ENCODE results near the gene MAGI3.

Gene MAGI3

GRCh38 chr1:113389953-113390834, at the start of gene MAGI3:
MAGI3 (plus strand) TSS chr1:113390515; CDS start chr1:113391034, 519 bp downstream.
- peak; percentile 95 for DNase-seq (ENCODE audit: low spot score)

- no peak for DNase-seq (ENCODE audit: low spot score)
Measured at GRCh38 chr1:113353580-113353979, 36.7 kb upstream of the MAGI3 start.

DNA sequence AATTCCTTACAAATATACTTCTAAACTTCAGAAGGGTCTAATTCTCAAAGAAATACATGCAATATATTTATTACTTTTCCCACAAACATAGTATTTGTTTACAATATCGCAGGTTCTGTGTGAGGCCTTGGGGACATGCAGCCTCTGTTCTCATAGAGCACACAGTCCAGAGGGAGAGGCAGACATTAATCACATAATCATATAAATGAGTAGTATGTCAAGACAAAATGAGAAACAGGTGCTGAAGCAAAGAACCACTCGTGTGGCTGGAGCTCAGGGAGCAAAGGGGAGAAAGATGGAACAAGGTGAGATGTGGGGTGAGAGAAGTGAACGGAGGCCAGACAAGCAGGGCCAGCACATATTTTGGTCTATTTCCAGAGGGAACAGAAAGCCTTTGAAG, 26.4 kb upstream of the MAGI3 start:
- DNase-seq (ENCODE audit: low spot score): no peak

GRCh38 chr1:113369040-113369439, 21.3 kb upstream of the MAGI3 start:
- no peak for DNase-seq (ENCODE audit: low spot score)

- no peak for DNase-seq (ENCODE audit: low spot score)
Measured at GRCh38 chr1:113369699-113370098, 20.6 kb upstream of the MAGI3 start.

- no peak for DNase-seq (ENCODE audit: low spot score)
Measured at GRCh38 chr1:113370868-113371267, 19.4 kb upstream of the MAGI3 start.

DNA sequence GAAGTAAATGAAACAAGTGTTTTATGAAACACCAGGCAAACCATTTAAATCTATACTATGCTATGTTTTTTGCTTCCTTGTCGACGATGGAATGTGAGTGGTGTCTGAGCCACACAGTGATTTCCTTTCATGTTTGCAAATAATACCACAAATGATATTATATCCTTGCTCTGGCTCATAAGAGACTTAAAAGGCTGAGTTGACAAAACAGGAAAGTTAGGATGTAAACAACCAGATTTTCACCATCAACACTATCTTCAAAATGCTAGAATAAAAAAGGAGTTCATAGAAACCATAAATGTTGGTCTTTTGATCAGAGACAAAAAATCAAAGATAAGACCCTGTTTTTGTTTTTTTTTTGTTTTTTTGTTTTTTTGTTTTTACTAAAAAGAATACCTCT, 17.8 kb upstream of the MAGI3 start:
- DNase-seq (ENCODE audit: low spot score): no peak

DNA sequence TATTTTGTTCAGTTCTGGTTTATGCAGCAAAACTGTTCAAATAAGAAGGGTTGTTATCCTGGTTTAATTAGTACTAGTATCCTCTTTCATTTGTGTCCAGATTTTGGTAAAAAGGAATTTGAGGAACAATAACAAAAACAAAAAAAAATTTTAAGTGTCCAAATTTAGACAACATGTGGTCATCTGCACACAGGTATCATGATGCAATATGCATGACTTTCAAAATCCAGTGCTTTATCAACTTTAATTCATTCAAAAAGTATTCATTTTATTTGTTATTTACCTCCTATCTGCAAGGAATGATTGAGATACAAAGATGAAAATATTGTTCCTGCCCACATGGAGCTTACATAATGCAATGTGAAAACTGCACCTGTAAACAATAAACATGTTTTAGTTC, 16.7 kb upstream of the MAGI3 start:
- no peak for DNase-seq (ENCODE audit: low spot score)

- DNase-seq (ENCODE audit: low spot score): no peak
Measured at GRCh38 chr1:113375878-113376277, 14.4 kb upstream of the MAGI3 start.

GRCh38 chr1:113380075-113380474, 10.2 kb upstream of the MAGI3 start:
- no peak for DNase-seq (ENCODE audit: low spot score)

DNA sequence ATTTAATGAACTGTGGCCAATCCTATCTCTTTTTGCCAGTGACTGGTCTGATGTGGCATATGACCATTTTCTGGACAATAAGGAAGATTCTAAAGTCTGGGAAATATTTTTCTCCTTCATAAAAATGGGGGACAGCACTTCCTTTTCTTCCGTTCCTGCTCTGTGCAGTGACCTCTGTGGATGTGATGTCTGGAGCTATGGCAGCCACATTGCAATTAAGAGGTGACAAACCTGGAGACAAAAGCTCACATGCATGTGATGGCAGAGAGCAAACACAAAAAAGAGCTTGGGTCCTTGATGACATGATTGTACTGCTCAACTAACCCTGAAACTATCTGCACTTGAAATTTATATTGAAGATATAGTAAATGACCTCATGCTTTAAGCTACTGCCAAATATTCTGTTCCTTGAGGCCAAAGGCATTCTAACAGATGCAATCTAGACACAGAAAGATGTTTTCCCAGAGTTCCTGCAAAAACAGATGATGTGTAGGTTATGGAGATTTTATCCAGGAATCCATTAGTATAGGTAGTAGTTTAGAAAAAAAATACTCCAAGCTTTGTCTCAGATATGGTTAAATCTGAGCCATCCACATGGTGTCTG, 2.2 kb upstream of the MAGI3 start:
- DNase-seq (ENCODE audit: low spot score): no peak

- no peak for DNase-seq (ENCODE audit: low spot score)
Measured at GRCh38 chr1:113388621-113389358, 1.5 kb upstream of the MAGI3 start.

- DNase-seq (ENCODE audit: low spot score): no peak
Measured at GRCh38 chr1:113389359-113389952, 859 bp upstream of the MAGI3 start.

DNA sequence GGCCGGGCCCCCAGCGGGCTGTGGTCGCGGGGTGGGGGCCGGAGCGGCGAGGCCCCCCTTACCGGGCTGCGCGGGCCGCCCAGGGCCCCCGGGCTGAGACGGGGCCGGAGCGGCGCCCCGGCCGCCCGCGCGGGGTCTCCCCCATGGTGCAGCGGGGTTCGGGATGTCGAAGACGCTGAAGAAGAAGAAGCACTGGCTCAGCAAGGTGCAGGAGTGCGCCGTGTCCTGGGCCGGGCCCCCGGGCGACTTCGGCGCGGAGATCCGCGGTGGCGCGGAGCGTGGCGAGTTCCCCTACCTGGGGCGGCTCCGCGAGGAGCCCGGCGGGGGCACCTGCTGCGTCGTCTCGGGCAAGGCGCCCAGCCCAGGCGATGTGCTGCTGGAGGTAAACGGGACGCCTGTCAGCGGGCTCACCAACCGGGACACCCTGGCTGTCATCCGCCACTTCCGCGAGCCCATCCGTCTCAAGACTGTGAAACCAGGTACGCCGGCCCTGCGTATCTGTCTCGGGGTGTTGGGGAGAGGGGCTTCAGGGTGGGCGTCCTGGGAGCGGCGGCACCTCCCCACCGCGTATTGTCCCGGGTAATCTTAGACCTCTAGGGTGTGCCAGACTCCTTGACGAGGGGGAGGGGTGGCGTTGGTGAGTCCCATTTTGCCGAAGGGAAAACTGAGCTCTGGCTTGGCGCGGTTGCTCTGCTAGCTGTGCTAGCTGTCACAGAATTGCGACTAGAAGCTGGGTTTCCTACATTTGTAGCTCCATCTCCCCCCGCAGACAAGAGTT, 745 bp downstream of the MAGI3 start:
- DNase-seq (ENCODE audit: low spot score): peak; percentile 17

- DNase-seq (ENCODE audit: low spot score): no peak
Measured at GRCh38 chr1:113391649-113392271, 1.4 kb downstream of the MAGI3 start.

DNA sequence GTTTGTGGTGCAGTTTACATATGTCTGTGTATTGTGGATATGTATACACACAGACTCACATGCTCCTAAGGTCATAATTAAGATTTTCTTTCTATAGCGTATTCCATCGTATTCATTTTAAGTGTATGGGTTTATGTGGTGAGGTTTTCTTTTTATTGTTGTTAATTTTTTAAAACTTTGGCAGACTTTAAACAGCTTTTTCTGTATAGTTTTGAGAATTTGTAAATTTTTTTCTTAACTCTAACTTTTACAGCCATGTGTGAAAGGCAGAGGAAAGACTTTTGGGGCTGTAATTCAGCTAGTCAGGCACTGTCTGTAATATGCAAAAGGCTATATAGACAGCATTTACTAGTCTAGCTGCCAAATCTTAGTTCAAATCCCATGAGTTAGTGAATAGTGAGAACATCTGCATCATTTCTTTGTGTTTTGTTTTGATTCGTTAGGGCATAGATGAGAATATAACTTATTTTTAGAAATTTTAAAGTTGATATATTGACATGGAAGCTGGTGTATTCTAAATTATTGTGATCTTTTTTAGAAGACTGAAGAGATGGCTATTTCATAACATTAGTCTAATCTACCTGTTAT, 2.3 kb downstream of the MAGI3 start:
- no peak for DNase-seq (ENCODE audit: low spot score)

DNA sequence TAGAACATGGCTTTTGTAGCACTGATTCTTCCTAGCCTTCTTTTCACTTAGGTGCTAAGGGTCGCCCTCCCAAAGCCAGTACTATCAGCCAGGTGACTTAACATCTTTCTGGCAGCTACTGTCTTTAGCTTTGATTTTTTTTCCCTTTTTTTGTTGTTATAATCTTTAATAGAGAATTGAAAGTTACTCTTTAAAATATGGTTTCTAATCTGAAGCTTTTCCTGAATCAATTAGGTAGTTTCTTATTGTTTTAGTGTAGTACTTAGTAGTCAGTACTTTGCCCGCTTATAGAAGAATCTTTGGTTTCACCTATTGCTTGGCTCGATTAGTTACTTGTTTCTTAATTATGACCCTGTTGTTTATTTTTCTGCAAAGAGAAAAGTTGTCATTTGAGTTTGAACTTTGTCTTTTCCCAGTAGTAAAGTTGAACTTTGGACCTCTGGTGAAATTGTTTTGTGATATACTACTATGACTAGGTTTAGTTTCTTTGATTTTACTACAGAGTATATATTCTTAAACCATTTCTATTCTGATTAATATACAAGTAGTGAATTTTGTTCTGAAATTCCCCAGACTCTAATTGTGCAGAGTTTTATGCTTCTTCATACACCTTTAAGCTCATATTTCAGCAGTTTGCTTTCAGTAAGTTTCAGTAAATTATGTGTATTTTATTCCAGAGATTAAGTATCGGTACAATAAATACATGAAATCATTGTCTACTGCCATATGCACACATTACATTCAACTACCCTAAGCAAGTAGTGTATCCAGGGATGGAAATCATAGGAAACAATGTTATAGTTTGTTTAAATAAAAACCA, 3.9 kb downstream of the MAGI3 start:
- no peak for DNase-seq (ENCODE audit: low spot score)

DNA sequence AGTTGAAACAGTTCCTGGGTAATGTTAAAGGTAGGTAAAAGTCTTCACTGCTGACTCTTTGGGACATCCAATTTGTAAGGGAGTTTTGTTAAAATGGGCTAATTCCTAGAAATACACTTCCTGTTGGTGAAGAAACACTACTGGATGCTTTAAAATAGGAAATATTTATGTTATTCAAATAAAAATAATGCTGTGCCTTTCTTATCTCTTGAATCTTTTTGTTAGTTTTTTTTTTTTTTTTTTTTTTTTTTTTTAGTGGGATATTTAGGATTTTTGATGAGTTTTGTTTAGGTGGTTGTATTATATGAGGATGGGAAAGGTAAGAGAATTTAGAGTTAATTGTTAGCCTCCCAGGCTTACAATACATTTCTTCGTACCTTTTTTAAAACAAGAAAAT, 4.5 kb downstream of the MAGI3 start:
- DNase-seq (ENCODE audit: low spot score): no peak

DNA sequence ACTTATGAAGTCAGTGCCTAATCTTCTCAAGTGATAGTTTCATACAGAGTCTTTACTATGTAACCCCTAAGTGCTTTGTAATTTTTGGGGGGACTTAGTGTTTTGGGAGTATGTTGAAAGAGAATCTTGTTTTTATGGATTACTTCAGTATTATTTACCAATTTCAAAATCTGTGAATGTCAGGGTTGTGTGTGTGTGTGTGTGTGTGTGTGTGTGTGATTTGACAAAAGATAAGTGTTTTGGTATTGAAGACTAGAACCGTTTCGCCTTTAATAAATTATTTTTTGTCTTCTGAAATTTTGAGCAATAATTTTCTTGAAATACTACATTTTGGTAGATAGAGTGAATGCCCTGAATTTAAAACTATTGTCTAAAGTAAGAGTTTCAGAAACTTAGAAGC, 5.8 kb downstream of the MAGI3 start:
- no peak for DNase-seq (ENCODE audit: low spot score)

GRCh38 chr1:113396585-113396984, 6.3 kb downstream of the MAGI3 start:
- peak; percentile 40 for DNase-seq (ENCODE audit: low spot score)

Data from AG08396 (cell line).